ENCODE results near the gene EXOC4. TPM values are rescaled to one million over a fixed set of nuclear protein-coding genes. Genes with fewer than 3 reads are reported as not detected.

EXOC4 gene
- total RNA-seq, 4 donors from 2014 or later: 30.7 to 62.4 (median 40.4) TPM

- no peak for TF ChIP-seq POLR2A (IDR thresholded peaks at IDR 0.05)
- TF ChIP-seq, protein P1, sequence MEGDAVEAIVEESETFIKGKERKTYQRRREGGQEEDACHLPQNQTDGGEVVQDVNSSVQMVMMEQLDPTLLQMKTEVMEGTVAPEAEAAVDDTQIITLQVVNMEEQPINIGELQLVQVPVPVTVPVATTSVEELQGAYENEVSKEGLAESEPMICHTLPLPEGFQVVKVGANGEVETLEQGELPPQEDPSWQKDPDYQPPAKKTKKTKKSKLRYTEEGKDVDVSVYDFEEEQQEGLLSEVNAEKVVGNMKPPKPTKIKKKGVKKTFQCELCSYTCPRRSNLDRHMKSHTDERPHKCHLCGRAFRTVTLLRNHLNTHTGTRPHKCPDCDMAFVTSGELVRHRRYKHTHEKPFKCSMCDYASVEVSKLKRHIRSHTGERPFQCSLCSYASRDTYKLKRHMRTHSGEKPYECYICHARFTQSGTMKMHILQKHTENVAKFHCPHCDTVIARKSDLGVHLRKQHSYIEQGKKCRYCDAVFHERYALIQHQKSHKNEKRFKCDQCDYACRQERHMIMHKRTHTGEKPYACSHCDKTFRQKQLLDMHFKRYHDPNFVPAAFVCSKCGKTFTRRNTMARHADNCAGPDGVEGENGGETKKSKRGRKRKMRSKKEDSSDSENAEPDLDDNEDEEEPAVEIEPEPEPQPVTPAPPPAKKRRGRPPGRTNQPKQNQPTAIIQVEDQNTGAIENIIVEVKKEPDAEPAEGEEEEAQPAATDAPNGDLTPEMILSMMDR (IDR thresholded peaks at IDR 0.05): no peak
- intact Hi-C loops (cut with DNase I): no loop called here
- no peaks in the 10 kb centered on the region for H3K27me3 ChIP-seq
Observed at GRCh38 chr7:133475655-133476054, 222.8 kb downstream of the EXOC4 start.

DNA sequence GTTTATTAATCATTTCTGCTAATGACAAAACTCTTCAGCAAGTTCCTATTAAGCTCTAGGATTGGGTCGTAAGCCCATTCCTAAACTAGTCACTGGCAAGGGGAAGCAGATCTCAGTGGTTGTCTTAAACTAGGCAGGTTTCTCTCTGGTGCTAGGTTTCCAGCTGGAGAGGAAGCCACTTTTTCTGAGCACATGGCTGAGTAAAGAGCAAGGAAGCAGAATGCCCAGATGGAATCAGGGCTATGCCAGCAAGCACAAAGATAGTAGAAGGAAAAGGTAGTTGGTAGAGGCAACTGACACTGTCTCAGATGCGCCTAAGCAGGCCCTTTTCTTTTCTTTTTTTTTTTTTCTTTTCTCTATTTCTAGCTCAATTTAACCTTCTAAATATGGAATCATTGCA is 224.9 kb downstream of the EXOC4 start:
- H3K4me1 ChIP-seq: no peaks in the 10 kb centered on the region
- no peak for DNase-seq
- TF ChIP-seq POLR2A (IDR thresholded peaks at IDR 0.05): no peak
- TF ChIP-seq, protein P1 (IDR thresholded peaks at IDR 0.05): no peak
- no peak overlapping the region for H3K4me3 ChIP-seq
- peaks cover 0 to 45% (median 0%) of the 10 kb centered on the region in 3 donors for H3K36me3 ChIP-seq
- H3K9me3 ChIP-seq: no peaks in the 10 kb centered on the region
- WGBS, 2 donors: 91 to 92% methylated on average over 2 of the region's 2 CpGs
- intact Hi-C loops (cut with DNase I): no loop called here
- H3K27ac ChIP-seq: no peak overlapping the region
- no peaks in the 10 kb centered on the region for H3K27me3 ChIP-seq

More at GRCh38 chr7:133475655-133476054, 222.8 kb downstream of the EXOC4 start:
- DNase-seq: no peak
- H3K9me3 ChIP-seq: no peaks in the 10 kb centered on the region
- no peak overlapping the region for H3K27ac ChIP-seq
- H3K4me1 ChIP-seq: no peaks in the 10 kb centered on the region
- H3K4me3 ChIP-seq: no peak overlapping the region
- peaks cover 0 to 31% (median 0%) of the 10 kb centered on the region in 3 donors for H3K36me3 ChIP-seq

DNA sequence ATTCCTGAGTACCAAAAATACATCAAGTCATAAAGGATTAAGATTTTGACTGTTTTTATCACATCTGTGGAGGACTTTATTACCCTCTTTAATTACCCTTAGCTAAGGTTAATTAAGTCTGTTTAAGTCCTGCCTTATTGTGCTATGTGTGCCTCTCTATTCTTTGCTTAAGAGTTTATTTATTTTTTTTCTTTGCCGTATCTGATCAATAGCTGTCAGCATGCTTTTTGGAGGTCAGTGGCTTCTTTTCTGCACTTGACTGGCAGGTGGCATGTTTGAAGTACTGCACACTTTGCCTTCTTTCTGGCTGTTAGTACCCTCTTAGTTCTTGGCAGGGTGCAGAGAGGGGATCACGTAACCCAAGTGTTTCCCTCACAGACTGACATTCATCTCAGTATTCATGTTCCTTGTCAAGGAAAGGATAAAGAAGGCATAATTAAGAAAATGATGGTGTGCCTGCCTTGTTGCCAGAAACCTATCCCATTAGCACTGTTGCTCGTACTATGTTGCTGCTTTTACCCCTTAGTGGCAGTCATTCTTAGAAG is 225.8 kb downstream of the EXOC4 start:
- H3K27ac ChIP-seq: no peak overlapping the region
- H3K9me3 ChIP-seq: no peaks in the 10 kb centered on the region
- peaks cover 0 to 50% (median 0%) of the 10 kb centered on the region in 3 donors for H3K36me3 ChIP-seq
- no peaks in the 10 kb centered on the region for H3K4me1 ChIP-seq
- no peak for DNase-seq
- WGBS, 2 donors: 57 to 67% methylated on average over 3 of the region's 3 CpGs
- H3K27me3 ChIP-seq: no peaks in the 10 kb centered on the region
- TF ChIP-seq POLR2A (IDR thresholded peaks at IDR 0.05): no peak
- TF ChIP-seq, protein P1 (IDR thresholded peaks at IDR 0.05): no peak
- no peak overlapping the region for H3K4me3 ChIP-seq
- intact Hi-C loops (cut with DNase I): no loop called here

DNA sequence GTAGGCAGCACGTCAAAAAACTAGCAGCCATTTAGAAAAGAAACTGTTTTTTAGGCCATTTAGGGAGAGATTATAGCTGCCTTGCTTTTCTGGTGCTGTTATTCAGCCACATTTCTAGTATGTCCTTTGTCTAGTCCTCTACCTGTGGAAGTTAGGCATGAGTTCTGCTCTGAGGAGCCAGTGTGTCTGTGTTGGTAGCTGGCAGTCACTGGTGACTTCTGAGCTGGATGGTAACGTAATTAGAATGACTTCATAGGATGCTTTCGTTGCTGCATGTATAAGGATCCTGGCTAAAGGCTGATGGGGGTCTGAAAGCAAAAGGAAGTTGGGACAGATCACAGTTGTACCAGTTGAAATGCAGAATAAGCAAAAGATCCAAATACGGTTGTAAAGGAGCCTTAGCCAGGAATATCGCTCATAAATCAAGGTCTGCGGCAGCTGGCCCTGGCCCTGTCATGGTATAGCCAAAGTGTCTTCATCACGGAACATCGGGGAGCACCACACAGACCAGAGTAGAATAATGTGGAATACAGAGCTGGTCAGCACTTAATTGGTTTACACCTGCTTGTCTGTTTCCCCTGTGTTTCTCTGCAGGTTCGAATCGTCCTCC is 226.7 kb downstream of the EXOC4 start:
- DNase-seq: no peak
- intact Hi-C loops (cut with DNase I): no loop called here
- no peaks in the 10 kb centered on the region for H3K9me3 ChIP-seq
- TF ChIP-seq POLR2A (IDR thresholded peaks at IDR 0.05): no peak
- TF ChIP-seq, protein P1 (IDR thresholded peaks at IDR 0.05): no peak
- H3K4me1 ChIP-seq: no peaks in the 10 kb centered on the region
- WGBS, 2 donors: 93 to 94% methylated on average over 10 of the region's 10 CpGs
- no peak overlapping the region for H3K4me3 ChIP-seq
- H3K27me3 ChIP-seq: no peaks in the 10 kb centered on the region
- H3K36me3 ChIP-seq: peaks cover 0 to 56% (median 0%) of the 10 kb centered on the region in 3 donors
- no peak overlapping the region for H3K27ac ChIP-seq

DNA sequence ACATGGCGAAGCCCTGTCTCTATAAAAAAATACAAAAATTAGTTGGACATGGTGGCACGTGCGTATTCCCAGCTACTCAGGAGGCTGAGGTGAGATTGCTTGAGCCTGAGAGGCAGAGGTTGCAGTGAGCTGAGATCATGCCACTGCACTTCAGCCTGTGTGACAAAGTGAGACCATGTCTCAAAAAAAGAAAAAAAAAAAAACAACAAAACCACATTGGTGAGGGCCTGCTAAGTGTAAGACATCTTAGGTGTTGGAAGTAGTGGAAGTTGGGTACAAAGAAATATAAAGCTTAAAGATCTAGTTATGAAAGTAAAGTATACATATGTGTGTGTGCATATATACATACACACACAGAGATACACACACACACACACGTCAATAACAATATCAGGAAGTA is 228.0 kb downstream of the EXOC4 start:
- 88 to 95% methylated on average over 4 of the region's 4 CpGs for WGBS, 2 donors
- H3K4me1 ChIP-seq: no peaks in the 10 kb centered on the region
- no peak overlapping the region for H3K27ac ChIP-seq
- H3K9me3 ChIP-seq: no peaks in the 10 kb centered on the region
- H3K4me3 ChIP-seq: no peak overlapping the region
- intact Hi-C loops (cut with DNase I): no loop called here
- no peak for TF ChIP-seq POLR2A (IDR thresholded peaks at IDR 0.05)
- TF ChIP-seq, protein P1 (IDR thresholded peaks at IDR 0.05): no peak
- H3K27me3 ChIP-seq: no peaks in the 10 kb centered on the region
- no peak for DNase-seq
- peaks cover 0 to 56% (median 0%) of the 10 kb centered on the region in 3 donors for H3K36me3 ChIP-seq
